ENCODE measurements around the gene RMDN3. TPM values are rescaled to one million over a fixed set of nuclear protein-coding genes. Genes with fewer than 3 reads are reported as not detected.

RMDN3 gene
- total RNA-seq, 1 experiment from 2014 or later = 28.3 TPM

GRCh38 chr15:40770147-40770721 is 15.2 kb upstream of the RMDN3 start:
- Histone ChIP-seq H3K9ac (ENCODE audit: extremely low read depth, insufficient read length, low read length) (no peak overlapping the region), H2AFZ (ENCODE audit: low read length) (no peak overlapping the region)
- peak overlapping the region in 2 of 3 experiments; percentile 11 to 83; a peak in 3 of 7 replicates for H3K27ac Mint-ChIP-seq

More at GRCh38 chr15:40770147-40770721, 15.2 kb upstream of the RMDN3 start:
- Histone ChIP-seq H2BK20ac (ENCODE audit: low read depth, low read length, poor library complexity, severe bottlenecking) (no peak overlapping the region), H3K4me2 (ENCODE audit: insufficient read depth, insufficient read length, low read length) (no peak overlapping the region), H3K23ac (ENCODE audit: insufficient read length, low read depth, low read length) (no peak overlapping the region), H2BK5ac (ENCODE audit: insufficient read length, low read length) (no peak overlapping the region), H3K23me2 (ENCODE audit: insufficient read length, low read depth, low read length, poor library complexity, severe bottlenecking) (no peaks in the 10 kb centered on the region), H3T11ph (ENCODE audit: low read length) (no peak overlapping the region), H2BK15ac (ENCODE audit: low read depth, low read length) (no peak overlapping the region), H2AK5ac (ENCODE audit: insufficient read length, low read length) (no peak overlapping the region), H4K20me1 (ENCODE audit: control insufficient read depth, insufficient read depth, insufficient read length) (no peaks in the 10 kb centered on the region), H4K5ac (ENCODE audit: insufficient read length, low read depth, low read length) (no peak overlapping the region), H2BK120ac (ENCODE audit: low read depth, low read length, poor library complexity, severe bottlenecking) (no peak overlapping the region), H4K91ac (ENCODE audit: insufficient read length, low read depth, low read length) (no peak overlapping the region), H3K18ac (ENCODE audit: insufficient read length, low read depth, low read length) (no peak overlapping the region), H4K8ac (replicated peaks; ENCODE audit: insufficient read length, low read depth, low read length) (no peak overlapping the region), H2BK12ac (ENCODE audit: insufficient read length, low read depth, low read length) (no peak overlapping the region), H3K79me2 (ENCODE audit: insufficient read depth, low read length) (no peaks in the 10 kb centered on the region), H3K27ac (ENCODE audit: insufficient read length, low read depth, low read length) (no peak overlapping the region), H3K79me1 (ENCODE audit: insufficient read depth, low read depth, low read length, poor library complexity, severe bottlenecking) (no peaks in the 10 kb centered on the region), H3K27me3 (ENCODE audit: insufficient read depth, low read length) (no peaks in the 10 kb centered on the region), H3K9me3 (ENCODE audit: control insufficient read depth, low read depth, low read length) (no peaks in the 10 kb centered on the region), H3K4me1 (ENCODE audit: insufficient read depth, low read length) (peaks cover 4% of the 10 kb centered on the region; the same call in 1 of the 2 replicates), H3K56ac (ENCODE audit: insufficient read length, low read depth, low read length) (no peak overlapping the region), H3K14ac (ENCODE audit: insufficient read depth, low read length) (no peak overlapping the region), H3K4ac (ENCODE audit: low read depth, low read length) (no peak overlapping the region)
- Mint-ChIP-seq H3K4me1 (peaks cover 20 to 21% of the 10 kb centered on the region in 2 experiments), H3K36me3 (ENCODE audit: insufficient read depth in 1 of 3, low read depth in 3 of 3) (peaks cover 6 to 31% (median 11%) of the 10 kb centered on the region in 3 experiments), H3K27me3 (ENCODE audit: low read depth) (no peaks in the 10 kb centered on the region; the same call in 1 of the 2 replicates), H3K4me3 (no peak overlapping the region; a peak in 1 of 5 replicates), H3K9me3 (no peaks in the 10 kb centered on the region)
- TF ChIP-seq CTCF (conservative IDR thresholded peaks at IDR 0.05) = no peak
- no CpG with 5 or more reads among the region's 17 CpGs for WGBS (ENCODE audit: extremely low coverage, insufficient read length, low lambda C conversion rate)
- DNase-seq = no peak

Measured in H9 (cell line).